Rectal smooth muscle tissue (tissue), 1 donor: Measurements from ENCODE around the gene DUSP11.
A peak's percentile ranks its signal among the peaks of the same experiment; 100 is the strongest.
"Not testable (repeated sequence)": the region's sequence is repeated elsewhere in the genome, so short reads cannot be mapped to it uniquely, and the experiment has no call there.

Source experiments
- H3K27ac ChIP-seq: one replicate; pipeline ENCODE4 v1.7.0; 2013; ENCODE audit warnings: low read depth, low read length, inconsistent platforms
- H3K27me3 ChIP-seq: one replicate; pipeline ENCODE4 v1.7.0; 2013; ENCODE audit warnings: low read length; ENCODE audit not compliant: control insufficient read depth, insufficient read depth
- H3K36me3 ChIP-seq: one replicate; pipeline ENCODE4 v1.7.0; 2013; ENCODE audit warnings: low read length; ENCODE audit not compliant: control insufficient read depth, insufficient read depth
- H3K4me1 ChIP-seq: one replicate; pipeline ENCODE4 v1.7.0; 2013; ENCODE audit warnings: low read length; ENCODE audit not compliant: control insufficient read depth, insufficient read depth
- H3K4me3 ChIP-seq: one replicate; pipeline ENCODE4 v1.7.0; 2013; ENCODE audit warnings: low read length
- H3K9ac ChIP-seq: one replicate; pipeline ENCODE4 v1.7.0; 2013; ENCODE audit warnings: low read length

Gene DUSP11

DNA sequence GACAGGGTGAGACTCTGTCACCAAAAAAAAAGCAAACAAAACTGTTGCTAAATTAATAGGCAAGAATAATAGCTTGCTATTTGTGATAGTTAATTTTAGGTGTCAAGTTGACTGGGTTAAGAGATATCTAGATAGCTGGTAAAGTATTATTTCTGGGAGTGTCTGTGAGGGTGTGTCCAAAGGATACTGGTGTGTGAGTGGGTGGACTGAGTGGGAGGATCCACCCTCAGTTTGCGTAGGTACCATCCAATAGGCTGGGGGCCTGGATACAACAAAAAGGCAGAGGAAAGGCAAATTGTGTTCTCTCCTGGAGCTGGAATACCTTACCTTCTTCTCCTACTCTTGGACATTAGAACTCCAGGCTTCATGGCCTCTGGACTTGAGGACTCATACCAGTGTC lies 15.0 kb downstream of the DUSP11 start:
- Histone ChIP-seq H3K4me1 (no peaks in the 10 kb centered on the region), H3K9ac (no peak overlapping the region), H3K36me3 (peaks cover 21% of the 10 kb centered on the region), H3K4me3 (no peak overlapping the region), H3K27me3 (no peaks in the 10 kb centered on the region), H3K27ac (no peak overlapping the region)

- Histone ChIP-seq H3K9ac (no peak overlapping the region), H3K27me3 (no peaks in the 10 kb centered on the region), H3K4me1 (peaks cover 9% of the 10 kb centered on the region), H3K4me3 (no peak overlapping the region), H3K27ac (no peak overlapping the region), H3K36me3 (peaks cover 19% of the 10 kb centered on the region)
Observed at GRCh38 chr2:73762571-73762970, 17.3 kb downstream of the DUSP11 start.

DNA sequence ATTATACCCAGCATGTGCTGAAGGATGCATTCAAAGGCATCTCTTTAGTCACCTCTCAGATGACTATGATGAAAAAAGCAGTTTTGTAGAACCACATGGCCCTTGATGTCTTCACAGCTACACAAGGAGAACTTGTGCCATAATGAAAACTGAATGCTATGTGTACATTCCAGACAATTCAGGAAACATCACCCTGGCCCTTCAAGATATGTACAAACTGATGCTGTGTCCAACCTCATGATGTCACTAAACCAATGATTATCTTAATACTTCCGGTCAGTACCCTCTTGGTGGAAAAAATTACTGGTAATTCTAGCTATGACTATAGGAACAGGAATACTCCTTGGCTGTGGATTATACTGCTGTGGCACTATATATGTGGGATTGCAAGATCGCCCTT lies 20.0 kb downstream of the DUSP11 start:
- Histone ChIP-seq H3K27me3 (no peaks in the 10 kb centered on the region), H3K4me3 (no peak overlapping the region), H3K27ac (no peak overlapping the region), H3K36me3 (peaks cover 16% of the 10 kb centered on the region), H3K9ac (no peak overlapping the region), H3K4me1 (peaks cover 9% of the 10 kb centered on the region)

DNA sequence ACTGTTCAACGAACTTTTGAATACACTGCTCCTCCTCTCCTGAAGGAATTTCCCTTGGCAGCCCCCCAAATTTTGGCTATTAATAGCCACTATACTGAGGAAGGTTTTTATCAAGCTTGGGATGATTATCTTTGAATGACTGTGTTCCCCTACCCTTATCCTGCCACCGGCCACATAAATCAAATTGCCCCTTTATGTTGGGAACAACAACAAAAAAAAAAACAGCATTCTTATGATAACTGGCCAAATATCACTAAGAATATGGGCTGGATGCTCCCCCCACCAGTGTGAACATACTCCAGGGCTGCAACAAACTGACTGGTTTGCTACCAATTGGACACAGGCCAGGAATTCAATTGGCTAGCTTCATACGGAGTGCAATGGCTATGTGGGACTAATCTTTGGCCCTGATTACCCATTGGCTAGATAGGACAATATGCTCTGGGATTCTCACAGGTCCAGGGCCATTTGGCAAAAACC lies 20.6 kb downstream of the DUSP11 start:
- Histone ChIP-seq H3K27me3 (no peaks in the 10 kb centered on the region), H3K4me1 (peaks cover 9% of the 10 kb centered on the region), H3K27ac (no peak overlapping the region), H3K36me3 (peaks cover 15% of the 10 kb centered on the region), H3K9ac (no peak overlapping the region), H3K4me3 (no peak overlapping the region)

DNA sequence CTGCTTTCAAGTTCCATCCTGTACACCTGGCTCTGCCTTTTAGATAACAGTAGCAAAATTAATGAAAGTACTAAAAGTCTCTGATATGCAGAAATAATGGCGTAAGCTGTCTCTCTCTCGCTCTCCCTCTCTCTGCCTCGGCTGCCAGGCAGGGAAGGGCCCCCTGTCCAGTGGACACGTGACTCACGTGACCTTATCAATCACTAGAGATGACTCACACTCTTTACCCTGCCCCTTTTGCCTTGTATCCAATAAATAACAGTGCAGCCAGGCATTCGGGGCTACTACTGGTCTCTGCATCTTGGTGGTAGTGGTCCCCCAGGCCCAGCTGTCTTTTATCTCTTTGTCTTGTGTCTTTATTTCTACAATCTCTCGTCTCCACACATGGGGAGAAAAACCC lies 25.6 kb downstream of the DUSP11 start:
- not testable (repeated sequence) for H3K9ac ChIP-seq, H3K4me1 ChIP-seq, H3K27me3 ChIP-seq, H3K27ac ChIP-seq, H3K4me3 ChIP-seq, H3K36me3 ChIP-seq

DNA sequence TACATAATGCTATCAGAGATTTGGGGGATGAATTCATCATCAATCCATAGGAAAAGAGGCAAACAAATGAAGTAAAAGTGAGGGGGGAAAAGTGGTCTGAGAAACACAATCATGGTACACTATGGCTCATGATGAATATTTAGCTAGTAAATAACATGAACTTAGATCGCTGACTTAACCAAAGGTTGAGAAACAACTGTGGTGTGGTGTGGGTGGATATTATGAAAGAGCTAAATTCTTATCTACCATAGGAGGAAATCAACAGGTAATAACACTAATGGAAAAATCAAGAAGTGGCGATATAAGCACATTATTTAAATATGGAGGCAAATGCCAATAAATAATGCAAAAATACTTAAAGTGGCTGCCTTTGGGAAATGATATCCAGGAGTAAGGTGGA lies 30.6 kb downstream of the DUSP11 start:
- Histone ChIP-seq H3K27me3 (no peaks in the 10 kb centered on the region), H3K4me3 (no peak overlapping the region), H3K4me1 (no peaks in the 10 kb centered on the region), H3K9ac (no peak overlapping the region), H3K27ac (no peak overlapping the region), H3K36me3 (peaks cover 11% of the 10 kb centered on the region)

DNA sequence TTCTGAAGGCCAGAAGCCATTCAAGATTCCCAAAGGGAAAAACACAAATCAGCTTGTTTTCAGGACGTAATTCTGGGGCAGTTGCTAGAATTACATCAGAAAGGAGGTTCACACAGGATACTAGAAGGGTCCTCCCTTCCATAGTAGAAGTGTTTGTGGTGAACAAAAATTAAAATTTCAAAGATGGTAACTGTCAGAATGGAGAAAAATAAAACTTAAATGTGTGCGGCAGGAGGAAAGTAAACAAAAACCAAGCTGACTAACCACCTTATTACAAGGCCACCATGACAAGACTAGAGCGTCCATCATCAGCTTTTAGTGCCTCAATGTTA lies 33.1 kb downstream of the DUSP11 start:
- Histone ChIP-seq H3K27me3 (no peaks in the 10 kb centered on the region), H3K4me3 (no peak overlapping the region), H3K9ac (no peak overlapping the region), H3K27ac (no peak overlapping the region), H3K4me1 (no peaks in the 10 kb centered on the region), H3K36me3 (peaks cover 8% of the 10 kb centered on the region)

GRCh38 chr2:73746015-73746876 lies 33.7 kb downstream of the DUSP11 start:
- Histone ChIP-seq H3K27me3 (no peaks in the 10 kb centered on the region), H3K27ac (no peak overlapping the region), H3K4me3 (no peak overlapping the region), H3K36me3 (peaks cover 8% of the 10 kb centered on the region), H3K4me1 (no peaks in the 10 kb centered on the region), H3K9ac (no peak overlapping the region)

GRCh38 chr2:73740767-73741166 lies 39.1 kb downstream of the DUSP11 start:
- Histone ChIP-seq H3K4me1 (peaks cover 5% of the 10 kb centered on the region), H3K27me3 (no peaks in the 10 kb centered on the region), H3K9ac (no peak overlapping the region), H3K36me3 (no peaks in the 10 kb centered on the region), H3K4me3 (no peak overlapping the region), H3K27ac (no peak overlapping the region)

- Histone ChIP-seq H3K9ac (no peak overlapping the region), H3K27me3 (no peaks in the 10 kb centered on the region), H3K4me1 (peaks cover 5% of the 10 kb centered on the region), H3K27ac (no peak overlapping the region), H3K36me3 (peaks cover 2% of the 10 kb centered on the region), H3K4me3 (no peak overlapping the region)
Observed at GRCh38 chr2:73739101-73739500, 40.8 kb downstream of the DUSP11 start.

DNA sequence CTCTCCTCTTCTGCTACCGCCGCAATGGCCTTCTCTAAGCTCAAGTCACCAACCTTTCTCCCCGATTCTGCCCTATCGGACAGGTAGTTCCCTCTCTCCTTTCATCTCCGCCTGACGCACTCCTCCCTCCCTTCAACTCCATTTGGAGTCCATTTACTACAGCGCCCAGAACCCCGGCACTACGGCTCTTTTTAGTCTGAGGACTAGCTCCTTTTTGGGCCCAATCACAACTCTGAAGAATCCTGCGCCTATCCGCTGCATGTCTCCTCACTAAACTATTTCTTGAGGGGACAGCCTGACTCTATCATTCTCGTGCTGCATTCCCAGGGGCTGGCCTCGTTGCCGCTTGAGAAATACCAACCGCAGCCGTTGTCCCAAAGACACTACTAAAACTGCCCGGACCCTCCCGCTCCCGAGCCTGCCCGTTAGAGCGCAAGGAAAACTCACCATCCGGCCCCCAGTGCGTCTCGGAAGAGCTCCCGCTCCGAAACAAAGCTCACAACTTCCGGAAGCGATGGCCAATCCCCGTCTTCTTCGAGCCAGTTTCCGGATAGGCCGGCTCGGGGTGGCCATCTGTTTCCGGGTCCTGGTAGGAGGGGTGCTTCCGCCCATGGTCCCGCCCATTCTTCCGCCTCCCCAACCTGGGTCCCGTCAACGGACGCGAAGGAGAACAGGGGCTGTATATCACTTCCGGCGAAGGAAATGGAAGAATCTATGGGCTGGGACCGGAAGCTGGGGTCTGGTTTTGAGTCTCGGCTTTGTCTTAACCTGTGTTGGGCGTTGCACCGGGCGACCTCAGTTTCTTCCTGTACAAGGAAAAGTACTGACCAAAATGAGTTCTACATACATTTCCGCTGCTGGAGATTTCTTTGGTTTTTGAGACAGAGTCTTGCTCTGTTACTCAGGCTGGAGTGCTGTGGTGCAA lies 42.8 kb downstream of the DUSP11 start, which contains the start of gene TPRKB:
Gene TPRKB (minus strand): TSS at position 491 of the 925 bp plus-strand sequence. CDS start 2,776 bp downstream, outside the sequence.
- peaks cover 5% of the 10 kb centered on the region for H3K4me1 ChIP-seq
- H3K4me3 ChIP-seq, result peak within 1 kb of the TSS; percentile 96
- peaks cover 2% of the 10 kb centered on the region for H3K36me3 ChIP-seq
- peak within 1 kb of the TSS; percentile 70 for H3K9ac ChIP-seq
- peak within 1 kb of the TSS; percentile 59 for H3K27ac ChIP-seq
- no peaks in the 10 kb centered on the region for H3K27me3 ChIP-seq

DNA sequence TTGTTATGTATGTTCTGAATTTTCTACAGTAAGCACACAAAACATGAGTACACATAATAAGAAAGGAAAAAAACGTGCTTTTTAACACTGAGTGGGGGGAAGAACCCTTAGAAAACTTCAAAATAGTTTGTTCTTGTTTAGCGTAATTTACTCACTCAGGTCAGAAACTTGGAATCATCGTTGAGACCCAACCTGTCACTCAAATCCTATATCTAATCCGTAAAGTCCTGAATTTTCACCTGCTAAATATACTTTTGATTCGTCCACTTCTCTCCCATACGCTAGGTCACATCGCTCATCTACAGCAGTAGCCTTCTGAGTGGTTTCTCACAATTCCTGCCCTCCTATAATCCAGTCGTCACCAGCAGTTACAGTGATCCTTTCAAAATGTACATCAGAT lies 43.5 kb downstream of the DUSP11 start:
- Histone ChIP-seq H3K4me1 (peaks cover 5% of the 10 kb centered on the region), H3K4me3 (peak overlapping the region; percentile 96), H3K9ac (peak overlapping the region; percentile 6), H3K36me3 (peaks cover 5% of the 10 kb centered on the region), H3K27ac (no peak overlapping the region), H3K27me3 (no peaks in the 10 kb centered on the region)
